Esophagus squamous epithelium (tissue), 4 donors: ENCODE data around the gene SPART.
"Not testable (repeated sequence)": the region's sequence is repeated elsewhere in the genome, so short reads cannot be mapped to it uniquely, and the experiment has no call there.

ENCODE experiments used
- POLR2A ChIP-seq, 4 donors: fragments of 450-650 bp; IDR thresholded peaks; one replicate each; pipeline ENCODE4 v1.6.1; 2017; ENCODE audit warnings: antibody characterized with exemption in 4 of 4, mild to moderate bottlenecking in 4 of 4, moderate library complexity in 3 of 4
- TF ChIP-seq, protein P1 (sequence below), 6 experiments: fragments of 450-650 bp in 4 of 6; fragments of 200-600 bp in 2 of 6; sonication (generic) in 2 of 6; IDR thresholded peaks; one replicate each; pipeline ENCODE4 v1.5.1; 2016 to 2019; ENCODE audit warnings: antibody characterized with exemption in 6 of 6, mild to moderate bottlenecking in 4 of 6, moderate library complexity in 4 of 6

DNA sequence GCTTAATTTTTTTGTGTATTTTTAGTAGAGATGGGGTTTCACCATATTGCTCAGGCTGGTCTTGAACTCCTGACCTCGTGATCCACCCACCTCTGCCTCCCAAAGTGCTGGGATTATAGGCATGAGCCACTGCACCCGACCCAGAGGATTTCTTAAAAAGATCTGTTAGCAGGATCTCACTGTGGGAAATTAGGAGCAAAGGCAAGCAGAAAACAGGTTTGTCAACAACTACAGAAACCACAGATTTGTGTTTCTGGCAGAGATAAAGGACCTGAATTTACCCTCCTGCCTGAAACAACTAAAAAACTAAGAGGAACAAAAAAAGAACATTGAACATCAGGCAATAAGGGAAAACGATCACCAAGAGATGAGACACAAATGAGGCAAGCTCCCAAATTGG is 46.7 kb downstream of the SPART start:
- TF ChIP-seq, protein P1, sequence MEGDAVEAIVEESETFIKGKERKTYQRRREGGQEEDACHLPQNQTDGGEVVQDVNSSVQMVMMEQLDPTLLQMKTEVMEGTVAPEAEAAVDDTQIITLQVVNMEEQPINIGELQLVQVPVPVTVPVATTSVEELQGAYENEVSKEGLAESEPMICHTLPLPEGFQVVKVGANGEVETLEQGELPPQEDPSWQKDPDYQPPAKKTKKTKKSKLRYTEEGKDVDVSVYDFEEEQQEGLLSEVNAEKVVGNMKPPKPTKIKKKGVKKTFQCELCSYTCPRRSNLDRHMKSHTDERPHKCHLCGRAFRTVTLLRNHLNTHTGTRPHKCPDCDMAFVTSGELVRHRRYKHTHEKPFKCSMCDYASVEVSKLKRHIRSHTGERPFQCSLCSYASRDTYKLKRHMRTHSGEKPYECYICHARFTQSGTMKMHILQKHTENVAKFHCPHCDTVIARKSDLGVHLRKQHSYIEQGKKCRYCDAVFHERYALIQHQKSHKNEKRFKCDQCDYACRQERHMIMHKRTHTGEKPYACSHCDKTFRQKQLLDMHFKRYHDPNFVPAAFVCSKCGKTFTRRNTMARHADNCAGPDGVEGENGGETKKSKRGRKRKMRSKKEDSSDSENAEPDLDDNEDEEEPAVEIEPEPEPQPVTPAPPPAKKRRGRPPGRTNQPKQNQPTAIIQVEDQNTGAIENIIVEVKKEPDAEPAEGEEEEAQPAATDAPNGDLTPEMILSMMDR (IDR thresholded peaks at IDR 0.05) = not testable (repeated sequence)
- TF ChIP-seq POLR2A (IDR thresholded peaks at IDR 0.05) = not testable (repeated sequence)
